GM12801 (cell line): Measurements from ENCODE around the gene USP21.

Source experiments
- TF ChIP-seq, protein P1 (sequence below): IDR thresholded peaks from one replicate; pipeline ENCODE4 v1.5.1; 2011; ENCODE audit warnings: control low read depth; ENCODE audit not compliant: insufficient read length; ENCODE audit errors: extremely low read depth

Gene USP21

DNA sequence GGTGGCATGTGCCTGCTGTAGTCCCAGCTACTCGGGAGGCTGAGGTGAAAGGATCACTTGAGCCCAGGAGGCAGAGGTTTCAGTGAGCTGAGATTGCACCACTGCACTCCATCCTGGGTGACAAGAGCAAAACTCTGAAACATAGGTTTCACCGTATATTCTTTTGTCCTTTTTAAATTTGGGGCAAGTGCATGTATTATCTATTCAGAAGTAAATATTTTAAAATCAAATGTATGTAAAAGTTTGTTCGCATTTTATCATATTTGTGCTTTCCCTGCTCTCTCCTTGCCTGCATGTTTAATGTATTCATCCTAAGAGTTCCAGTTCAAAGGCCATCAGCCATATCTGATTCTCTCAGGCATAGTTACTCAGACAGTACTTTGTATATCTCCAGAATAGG, 13.5 kb upstream of the USP21 start:
- TF ChIP-seq, protein P1, sequence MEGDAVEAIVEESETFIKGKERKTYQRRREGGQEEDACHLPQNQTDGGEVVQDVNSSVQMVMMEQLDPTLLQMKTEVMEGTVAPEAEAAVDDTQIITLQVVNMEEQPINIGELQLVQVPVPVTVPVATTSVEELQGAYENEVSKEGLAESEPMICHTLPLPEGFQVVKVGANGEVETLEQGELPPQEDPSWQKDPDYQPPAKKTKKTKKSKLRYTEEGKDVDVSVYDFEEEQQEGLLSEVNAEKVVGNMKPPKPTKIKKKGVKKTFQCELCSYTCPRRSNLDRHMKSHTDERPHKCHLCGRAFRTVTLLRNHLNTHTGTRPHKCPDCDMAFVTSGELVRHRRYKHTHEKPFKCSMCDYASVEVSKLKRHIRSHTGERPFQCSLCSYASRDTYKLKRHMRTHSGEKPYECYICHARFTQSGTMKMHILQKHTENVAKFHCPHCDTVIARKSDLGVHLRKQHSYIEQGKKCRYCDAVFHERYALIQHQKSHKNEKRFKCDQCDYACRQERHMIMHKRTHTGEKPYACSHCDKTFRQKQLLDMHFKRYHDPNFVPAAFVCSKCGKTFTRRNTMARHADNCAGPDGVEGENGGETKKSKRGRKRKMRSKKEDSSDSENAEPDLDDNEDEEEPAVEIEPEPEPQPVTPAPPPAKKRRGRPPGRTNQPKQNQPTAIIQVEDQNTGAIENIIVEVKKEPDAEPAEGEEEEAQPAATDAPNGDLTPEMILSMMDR = no peak

DNA sequence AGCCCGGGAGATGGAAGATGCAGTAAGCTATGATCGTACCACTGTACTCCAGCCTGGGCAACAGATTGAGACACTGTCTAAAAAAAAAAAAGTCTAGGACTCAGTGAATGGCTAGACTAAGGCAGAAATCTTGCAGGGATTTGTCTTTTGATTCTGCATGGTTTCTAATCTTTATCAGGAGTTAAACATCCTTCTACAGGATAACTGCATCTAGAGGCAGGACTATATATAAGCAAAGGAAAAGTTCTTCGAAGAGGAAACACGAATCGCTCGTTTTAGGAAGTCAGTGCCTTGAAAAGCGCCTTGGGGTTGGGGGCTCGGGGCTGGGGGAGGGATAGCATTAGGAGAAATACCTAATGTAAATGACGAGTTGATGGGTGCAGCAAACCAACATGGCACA, 6.1 kb upstream of the USP21 start:
- TF ChIP-seq, protein P1 = no peak

DNA sequence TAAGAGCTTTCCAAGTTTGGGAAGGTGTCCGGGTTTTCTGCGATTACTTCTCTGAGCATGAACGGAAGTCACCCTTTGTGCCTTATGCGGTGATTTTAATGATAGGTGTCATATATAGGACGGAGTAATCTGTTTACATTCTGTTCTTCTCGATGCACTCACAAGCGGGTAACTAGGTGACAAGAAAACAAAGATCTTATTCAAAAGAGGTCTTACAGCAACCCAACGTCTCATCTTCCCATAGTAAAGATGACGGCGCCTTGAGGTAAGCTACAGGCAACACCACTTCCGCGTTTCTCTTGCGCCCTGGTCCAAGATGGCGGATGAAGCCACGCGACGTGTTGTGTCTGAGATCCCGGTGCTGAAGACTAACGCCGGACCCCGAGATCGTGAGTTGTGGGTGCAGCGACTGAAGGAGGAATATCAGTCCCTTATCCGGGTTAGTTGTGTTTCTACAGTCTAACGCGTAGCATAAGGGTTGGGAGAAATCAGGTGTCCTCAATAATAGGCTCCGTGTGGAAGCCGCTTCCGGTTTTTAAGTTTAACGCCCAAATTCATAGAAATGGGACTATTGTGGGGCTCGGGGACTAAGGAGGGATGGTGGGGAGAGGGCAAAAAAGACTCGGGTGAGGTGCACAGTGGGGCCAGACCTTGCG, 5.5 kb upstream of the USP21 start, which contains the start of gene UFC1:
TSS of gene UFC1 (plus strand) at position 297 of the 656 bp plus-strand sequence. CDS start at position 317, 20 bp downstream.
- TF ChIP-seq, protein P1 = no peak

DNA sequence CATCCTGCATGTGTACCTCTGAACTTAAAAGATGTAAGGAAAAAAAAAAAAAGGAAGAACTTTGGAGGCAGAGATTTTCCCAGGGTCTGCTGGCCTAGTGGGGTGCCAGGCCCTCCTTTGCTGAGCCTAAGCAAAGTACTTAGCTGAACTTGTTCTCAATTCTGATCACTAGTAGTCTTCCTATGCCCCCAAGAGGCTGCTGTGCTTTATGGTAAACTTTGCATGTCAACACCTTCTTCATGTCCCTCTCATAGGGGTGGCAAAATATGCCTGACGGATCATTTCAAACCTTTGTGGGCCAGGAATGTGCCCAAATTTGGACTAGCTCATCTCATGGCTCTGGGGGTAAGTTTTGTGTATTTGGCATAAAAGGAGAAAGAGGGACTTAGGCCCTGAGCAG, 1.4 kb upstream of the USP21 start:
- TF ChIP-seq, protein P1 = no peak

DNA sequence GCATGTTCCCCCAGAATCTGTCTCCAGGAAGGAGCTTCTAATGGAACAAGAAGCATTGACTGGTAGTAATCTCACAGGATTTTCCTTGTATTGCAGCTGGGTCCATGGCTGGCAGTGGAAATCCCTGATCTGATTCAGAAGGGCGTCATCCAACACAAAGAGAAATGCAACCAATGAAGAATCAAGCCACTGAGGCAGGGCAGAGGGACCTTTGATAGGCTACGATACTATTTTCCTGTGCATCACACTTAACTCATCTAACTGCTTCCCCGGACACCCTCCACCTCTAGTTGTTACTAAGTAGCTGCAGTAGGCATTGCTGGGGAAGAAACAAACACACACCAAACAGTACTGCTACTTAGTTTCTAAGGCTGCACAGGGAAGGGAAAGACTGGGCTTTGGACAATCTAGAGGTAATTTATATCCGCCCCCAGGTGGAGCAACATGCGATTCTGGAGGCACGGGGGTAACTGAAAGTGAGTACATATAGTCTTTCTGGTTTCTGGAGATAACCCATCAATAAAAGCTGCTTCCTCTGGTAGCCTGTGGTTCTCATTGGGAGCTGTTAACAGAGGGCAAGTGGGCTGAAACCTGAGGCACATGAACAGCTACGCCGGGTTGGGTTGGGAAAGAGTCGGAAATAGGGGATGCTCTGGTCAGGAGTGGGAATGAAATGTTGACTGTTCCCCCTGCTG, 837 bp upstream of the USP21 start:
- TF ChIP-seq, protein P1 = no peak

DNA sequence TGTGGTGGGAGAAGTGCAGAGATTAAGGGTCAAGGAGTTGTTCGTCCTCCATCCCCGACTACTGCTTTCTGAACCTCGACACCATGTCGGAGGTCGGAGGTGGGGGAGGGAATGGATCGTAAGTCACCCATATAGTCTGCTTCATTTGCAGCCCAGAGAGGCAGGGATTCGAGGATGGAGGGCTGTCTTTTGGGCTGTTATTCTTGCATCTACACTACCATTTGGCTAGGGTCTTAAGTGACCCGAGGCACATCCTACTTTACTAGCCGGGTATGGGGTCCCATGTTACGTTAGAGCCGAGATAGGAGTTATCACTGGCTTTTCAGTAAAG, 578 bp downstream of the USP21 start:
- TF ChIP-seq, protein P1 = no peak

DNA sequence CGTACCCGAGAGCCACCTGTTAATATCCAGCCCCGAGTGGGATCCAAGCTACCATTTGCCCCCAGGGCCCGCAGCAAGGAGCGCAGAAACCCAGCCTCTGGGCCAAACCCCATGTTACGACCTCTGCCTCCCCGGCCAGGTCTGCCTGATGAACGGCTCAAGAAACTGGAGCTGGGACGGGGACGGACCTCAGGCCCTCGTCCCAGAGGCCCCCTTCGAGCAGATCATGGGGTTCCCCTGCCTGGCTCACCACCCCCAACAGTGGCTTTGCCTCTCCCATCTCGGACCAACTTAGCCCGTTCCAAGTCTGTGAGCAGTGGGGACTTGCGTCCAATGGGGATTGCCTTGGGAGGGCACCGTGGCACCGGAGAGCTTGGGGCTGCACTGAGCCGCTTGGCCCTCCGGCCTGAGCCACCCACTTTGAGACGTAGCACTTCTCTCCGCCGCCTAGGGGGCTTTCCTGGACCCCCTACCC, 1.4 kb downstream of the USP21 start:
- TF ChIP-seq, protein P1 = no peak
